SK-N-MC (cell line): Measurements from ENCODE around the gene AVPI1.

Experiments
- DNase-seq: peaks from one replicate; pipeline ENCODE4 v3.0.0-alpha.2; 2011; ENCODE audit warnings: low read depth, low spot score
- H3K27ac ChIP-seq: fragments of 200-600 bp; sonication (generic); 2 replicates; pipeline ENCODE4 v1.5.1; 2016; ENCODE audit warnings: mixed run types
- H3K36me3 ChIP-seq: fragments of 200-600 bp; sonication (generic); 2 replicates; pipeline ENCODE4 v1.6.1; 2017; ENCODE audit warnings: antibody characterized with exemption, low read length, mixed read lengths; ENCODE audit not compliant: insufficient read depth
- H3K4me3 ChIP-seq: fragments of 200-600 bp; sonication (generic); 2 replicates; pipeline ENCODE4 v1.5.1; 2016
- H3K9ac ChIP-seq: fragments of 200-600 bp; sonication (generic); 2 replicates; pipeline ENCODE4 v1.8.0; 2017; ENCODE audit warnings: mixed run types, mixed read lengths; ENCODE audit not compliant: insufficient read length
- H3K9me3 ChIP-seq: fragments of 200-600 bp; sonication (generic); 2 replicates; pipeline ENCODE4 v1.6.1; 2017; ENCODE audit warnings: low read depth, mild to moderate bottlenecking, antibody characterized with exemption, low read length, moderate library complexity, mixed read lengths
- EZH2 ChIP-seq: fragments of 200-600 bp; sonication (generic); IDR thresholded peaks from one replicate; pipeline ENCODE4 v1.6.1; 2017; ENCODE audit warnings: antibody characterized with exemption
- FOXP2 ChIP-seq: optimal IDR thresholded peaks from 2 replicates; pipeline ENCODE3; 2011; ENCODE audit warnings: mild to moderate bottlenecking, moderate library complexity; ENCODE audit not compliant: insufficient read depth; ENCODE audit errors: extremely low read length, control extremely low read depth
- POLR2AphosphoS5 ChIP-seq: IDR thresholded peaks from 2 replicates; pipeline ENCODE4 v1.6.1; 2012; ENCODE audit warnings: mild to moderate bottlenecking, low read depth, low read length, borderline replicate concordance

The AVPI1 gene

GRCh38 chr10:97713826-97714400, 26.9 kb upstream of the AVPI1 start:
- H3K4me3 ChIP-seq: peak overlapping the region; percentile 80
- DNase-seq: no peak
- H3K36me3 ChIP-seq: no peaks in the 10 kb centered on the region
- no peak overlapping the region; the same call in 1 of the 2 replicates for H3K27ac ChIP-seq
- TF ChIP-seq FOXP2: no peak
- no peak for TF ChIP-seq EZH2
- no peak for TF ChIP-seq POLR2AphosphoS5
- H3K9ac ChIP-seq: peak overlapping the region; percentile 45
- H3K9me3 ChIP-seq: no peaks in the 10 kb centered on the region

DNA sequence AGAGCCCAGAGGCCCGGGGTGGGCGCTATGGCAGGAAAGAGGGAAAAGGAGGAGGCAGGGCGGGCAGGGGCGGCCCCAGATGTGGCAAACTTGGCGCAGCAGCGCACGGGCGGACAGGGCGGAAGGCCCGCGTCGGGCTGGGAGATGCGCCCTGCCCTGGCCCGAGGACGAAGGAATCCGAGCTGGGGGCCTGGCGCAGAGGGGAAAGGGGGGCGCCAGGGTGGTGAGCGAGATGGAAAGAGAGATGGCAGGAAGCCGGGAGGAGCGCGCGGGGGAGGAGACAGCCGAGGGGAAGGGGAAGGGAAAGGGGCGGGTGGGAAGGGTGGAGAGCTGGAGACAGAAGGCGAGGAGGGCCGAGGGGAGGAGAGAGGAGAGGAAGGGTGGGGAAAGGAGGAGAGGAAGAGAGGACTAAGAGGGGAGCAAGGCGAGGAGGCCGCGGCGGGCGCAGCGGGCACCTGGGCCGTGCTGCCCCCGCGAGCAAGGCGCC, 26.3 kb upstream of the AVPI1 start, which contains the start of gene MARVELD1:
MARVELD1 (plus strand) TSS at position 392 of the 487 bp plus-strand sequence. CDS start 147 bp downstream, outside the sequence.
- Histone ChIP-seq H3K4me3 (peak within 1 kb of the TSS; percentile 80), H3K9me3 (no peaks in the 10 kb centered on the region), H3K36me3 (no peaks in the 10 kb centered on the region), H3K27ac (no peak within 1 kb of the TSS; the same call in 1 of the 2 replicates), H3K9ac (peak within 1 kb of the TSS; percentile 45)
- no peak for DNase-seq
- TF ChIP-seq POLR2AphosphoS5: peak; percentile 62; the same call in 1 of the 2 replicates
- no peak for TF ChIP-seq EZH2

DNA sequence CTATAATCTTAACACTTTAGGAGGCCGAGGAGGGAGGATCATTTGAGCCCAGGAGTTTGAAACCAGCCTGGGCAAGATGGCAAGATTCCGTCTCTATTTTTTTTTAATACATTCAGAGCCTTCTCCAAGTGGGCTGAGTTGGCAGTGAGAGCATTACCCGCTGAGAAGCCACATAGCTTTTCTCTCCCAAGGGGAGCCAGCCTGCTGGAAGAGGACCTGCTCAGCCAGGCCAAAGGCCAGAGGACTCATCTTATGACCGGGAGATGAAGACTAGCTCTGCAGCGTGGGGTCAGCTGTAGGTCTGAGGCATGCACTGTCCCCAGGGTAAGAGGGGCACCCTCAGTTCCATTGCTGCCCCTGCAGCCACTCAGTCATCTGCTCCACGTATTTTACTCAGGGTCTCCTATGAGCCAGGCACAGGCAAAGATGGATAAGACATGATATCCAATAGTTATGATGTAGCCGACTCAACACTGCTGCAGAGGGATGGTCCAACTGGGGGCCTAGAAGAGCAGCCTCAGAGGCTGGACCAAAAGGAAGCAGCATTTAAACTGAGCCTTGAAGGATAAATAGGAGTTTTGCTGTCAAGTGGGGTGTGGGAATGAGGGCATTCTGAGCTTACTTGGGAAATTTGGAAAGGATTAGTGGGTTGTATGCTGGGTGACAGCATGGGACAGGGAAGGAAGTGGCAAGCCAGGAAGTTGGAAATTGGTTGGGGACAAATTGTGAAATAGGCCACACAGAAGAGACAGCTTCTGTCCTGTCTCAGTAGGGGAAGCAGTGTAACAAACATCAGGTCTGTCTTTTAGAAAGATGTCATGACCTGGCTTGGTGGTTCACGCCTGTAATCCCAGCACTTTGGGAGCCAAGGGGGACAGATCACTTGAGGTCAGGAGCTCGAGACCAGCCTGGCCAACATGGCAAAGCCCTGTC, 24.9 kb upstream of the AVPI1 start:
- no peak for DNase-seq
- Histone ChIP-seq H3K9ac (no peak overlapping the region), H3K4me3 (no peak overlapping the region), H3K36me3 (no peaks in the 10 kb centered on the region), H3K27ac (no peak overlapping the region), H3K9me3 (no peaks in the 10 kb centered on the region)
- TF ChIP-seq POLR2AphosphoS5 (no peak), EZH2 (no peak), FOXP2 (no peak)

- Histone ChIP-seq H3K9me3 (no peaks in the 10 kb centered on the region), H3K9ac (no peak overlapping the region), H3K27ac (no peak overlapping the region), H3K4me3 (no peak overlapping the region), H3K36me3 (no peaks in the 10 kb centered on the region)
- no peak for TF ChIP-seq EZH2
- TF ChIP-seq FOXP2: no peak
- no peak for DNase-seq
Observed at GRCh38 chr10:97708976-97709946, 22.2 kb upstream of the AVPI1 start.

GRCh38 chr10:97708167-97708566, 21.1 kb upstream of the AVPI1 start:
- Histone ChIP-seq H3K27ac (no peak overlapping the region), H3K4me3 (no peak overlapping the region), H3K9me3 (no peaks in the 10 kb centered on the region), H3K9ac (no peak overlapping the region), H3K36me3 (no peaks in the 10 kb centered on the region)
- no peak for TF ChIP-seq POLR2AphosphoS5
- TF ChIP-seq EZH2: no peak
- no peak for TF ChIP-seq FOXP2
- no peak for DNase-seq

DNA sequence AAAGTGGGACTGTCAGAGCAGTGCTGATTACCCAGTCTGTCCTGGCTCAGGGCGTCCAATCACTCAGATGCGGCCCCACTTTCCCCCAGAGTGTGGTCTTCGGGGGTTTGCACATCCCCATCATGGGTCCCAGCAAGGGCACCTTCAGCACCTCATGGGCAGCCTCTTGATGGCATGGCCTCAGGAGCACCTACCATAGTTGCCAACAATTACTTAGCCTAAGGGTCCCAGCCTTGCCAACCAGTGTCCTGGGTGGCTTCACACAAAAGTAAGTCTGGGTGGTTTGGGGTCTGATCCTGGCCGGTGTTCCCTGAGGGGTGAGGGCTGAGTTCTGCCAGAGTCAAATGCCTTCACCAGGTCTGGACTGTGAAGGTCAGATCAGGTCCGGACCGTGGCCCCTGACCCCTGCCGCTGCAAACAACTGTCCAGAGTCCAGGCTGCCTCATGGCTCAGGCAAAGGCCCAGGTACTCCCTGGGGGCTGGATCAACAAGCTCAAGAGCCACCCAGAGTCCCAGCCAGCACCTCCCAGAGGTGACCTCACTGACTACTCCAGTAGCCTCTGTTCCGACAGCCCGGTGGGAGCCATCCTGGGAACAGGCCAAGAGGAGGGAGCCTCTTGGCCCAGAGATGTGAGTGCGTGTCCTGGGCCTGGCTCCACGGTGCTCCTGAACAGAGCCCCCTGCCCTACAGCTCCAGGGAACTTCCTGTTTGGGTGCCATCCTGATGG, 20.3 kb upstream of the AVPI1 start:
- TF ChIP-seq POLR2AphosphoS5: no peak
- TF ChIP-seq EZH2: no peak
- no peak for TF ChIP-seq FOXP2
- no peak overlapping the region for H3K9ac ChIP-seq
- H3K9me3 ChIP-seq: no peaks in the 10 kb centered on the region
- no peak for DNase-seq
- no peak overlapping the region for H3K27ac ChIP-seq
- no peak overlapping the region for H3K4me3 ChIP-seq
- H3K36me3 ChIP-seq: no peaks in the 10 kb centered on the region

GRCh38 chr10:97705006-97705670, 18.1 kb upstream of the AVPI1 start:
- TF ChIP-seq FOXP2 (no peak), EZH2 (no peak), POLR2AphosphoS5 (no peak)
- no peaks in the 10 kb centered on the region for H3K9me3 ChIP-seq
- no peak for DNase-seq

DNA sequence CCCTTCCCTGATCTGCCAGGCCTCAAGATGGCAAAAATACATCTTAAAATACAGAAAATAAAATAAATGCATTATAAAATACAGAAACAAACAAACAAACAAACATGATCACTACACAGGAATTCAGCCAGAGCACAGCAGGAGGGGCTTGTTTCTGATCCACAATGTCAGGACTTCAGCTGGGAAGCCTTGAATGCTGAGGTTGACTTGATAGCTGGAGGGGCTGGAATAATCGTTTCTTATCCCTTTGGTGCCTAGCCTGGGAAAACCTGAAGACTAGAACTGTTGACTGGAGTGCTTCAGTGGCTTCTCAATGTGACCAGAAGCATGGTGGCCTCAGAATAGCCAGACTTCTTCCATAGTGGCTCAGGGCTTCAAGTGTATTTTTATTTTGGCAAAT, 17.3 kb upstream of the AVPI1 start:
- Histone ChIP-seq H3K9me3 (no peaks in the 10 kb centered on the region), H3K36me3 (no peaks in the 10 kb centered on the region), H3K4me3 (no peak overlapping the region), H3K27ac (no peak overlapping the region), H3K9ac (no peak overlapping the region)
- TF ChIP-seq EZH2 (no peak), POLR2AphosphoS5 (no peak), FOXP2 (no peak)
- no peak for DNase-seq

More at GRCh38 chr10:97705006-97705670, 18.1 kb upstream of the AVPI1 start:
- Histone ChIP-seq H3K36me3 (no peaks in the 10 kb centered on the region), H3K27ac (no peak overlapping the region), H3K9ac (no peak overlapping the region), H3K4me3 (no peak overlapping the region)
